ENCODE data around the gene PTGER1. TPM values are rescaled to one million over a fixed set of nuclear protein-coding genes. Genes with fewer than 3 reads are reported as not detected.
A peak's percentile ranks its signal among the peaks of the same experiment; 100 is the strongest.

Gene PTGER1
- total and polyA plus RNA-seq, 2 of the 13 experiments (the other 11 are each of a cell fraction or from before 2014, with no cell fraction given): 0.13 TPM; not detected in 1

DNA sequence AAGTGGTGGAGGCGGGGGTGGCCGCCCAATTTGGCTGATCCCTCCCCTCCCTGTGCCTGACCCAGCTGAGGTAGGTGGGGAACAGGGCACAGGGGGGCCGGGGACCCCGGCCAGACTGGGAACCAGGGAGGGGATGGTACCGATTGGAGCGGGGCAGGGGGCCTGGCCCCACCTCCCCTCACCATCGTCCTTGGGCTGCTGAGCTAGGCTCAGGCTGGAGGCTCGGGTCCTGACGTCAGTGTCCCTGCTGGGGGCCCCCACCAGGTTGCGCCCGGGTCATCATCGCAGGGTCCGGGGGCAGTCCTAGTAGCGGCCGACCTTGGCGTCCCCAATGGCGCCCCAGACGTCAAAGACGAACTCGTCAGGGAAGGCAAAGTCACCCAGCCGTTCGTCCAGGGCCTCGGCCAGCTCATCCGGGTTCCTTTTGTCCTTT lies 3.0 kb upstream of the PTGER1 start:
- H2AFZ ChIP-seq (ENCODE audit: low read length): no peak overlapping the region
- BruUV-seq (replicated peaks): TSS peak; percentile 73
- DNase-seq (ENCODE audit: low spot score): no peak
- no peaks in the 10 kb centered on the region for H3K27me3 ChIP-seq (ENCODE audit: control insufficient read depth in 1 of 2, insufficient read depth in 2 of 2, low read length in 2 of 2)
- no peak overlapping the region for H3K4me2 ChIP-seq (ENCODE audit: low read depth, low read length)
- no peaks in the 10 kb centered on the region for H3K79me2 ChIP-seq (ENCODE audit: insufficient read depth, low read length)
- no peaks in the 10 kb centered on the region for H3K9me3 ChIP-seq (ENCODE audit: low read length)
- H3K36me3 ChIP-seq (replicated peaks in 1 of 2; ENCODE audit: control insufficient read depth in 1 of 2, insufficient read depth in 2 of 2, low read length in 2 of 2): peaks cover 4 to 17% of the 10 kb centered on the region in 2 experiments; a peak in 3 of 5 replicates
- no peak overlapping the region for H3K27ac ChIP-seq (ENCODE audit: extremely low read length, insufficient read depth, low read length)
- WGBS (ENCODE audit: low lambda C conversion rate): 97% methylated on average over 16 of the region's 24 CpGs
- ChIA-PET CTCF (ENCODE audit: low intra/inter-chr PET ratio, low total read pairs) (no interaction called here), POLR2A (no interaction called here)
- H3K4me1 ChIP-seq (ENCODE audit: insufficient read depth, low read length): peaks cover 13% of the 10 kb centered on the region
- ATAC-seq: no peak
- FAIRE-seq: no peak
- H3K9ac ChIP-seq (ENCODE audit: insufficient read depth, low read depth, low read length): no peak overlapping the region
- intact Hi-C loops (cut with micrococcal nuclease; ENCODE audit: unreplicated experiment): no loop called here
- in situ Hi-C loops (cut with HindIII; ENCODE audit: extremely low pct_ligation_motif_present, low pct_unique_long_range_greater_than_20kb): no loop called here
- H3K4me3 ChIP-seq (replicated peaks in 1 of 3; ENCODE audit: insufficient read depth in 1 of 3, low read depth in 2 of 3, low read length in 3 of 3): no peak overlapping the region
- TF ChIP-seq U2AF2 (IDR thresholded peaks at IDR 0.05; ENCODE audit: low read depth, low read length) (no peak), ZNF264 (CRISPR knock-in tag; IDR thresholded peaks at IDR 0.05) (no peak), RBFOX2 (IDR thresholded peaks at IDR 0.05; ENCODE audit: low read depth, low read length) (0 out of 2 replicates have a peak, but pooled peaks have one; percentile 26), HMGA1 (CRISPR knock-in tag; conservative IDR thresholded peaks at IDR 0.05) (no peak), POLR2AphosphoS2 (IDR thresholded peaks at IDR 0.05; ENCODE audit: low read depth, low read length) (no peak), TOE1 (CRISPR knock-in tag; IDR thresholded peaks at IDR 0.05) (no peak)
- no peaks in the 10 kb centered on the region for H4K20me1 ChIP-seq (ENCODE audit: insufficient read depth, low read length)

DNA sequence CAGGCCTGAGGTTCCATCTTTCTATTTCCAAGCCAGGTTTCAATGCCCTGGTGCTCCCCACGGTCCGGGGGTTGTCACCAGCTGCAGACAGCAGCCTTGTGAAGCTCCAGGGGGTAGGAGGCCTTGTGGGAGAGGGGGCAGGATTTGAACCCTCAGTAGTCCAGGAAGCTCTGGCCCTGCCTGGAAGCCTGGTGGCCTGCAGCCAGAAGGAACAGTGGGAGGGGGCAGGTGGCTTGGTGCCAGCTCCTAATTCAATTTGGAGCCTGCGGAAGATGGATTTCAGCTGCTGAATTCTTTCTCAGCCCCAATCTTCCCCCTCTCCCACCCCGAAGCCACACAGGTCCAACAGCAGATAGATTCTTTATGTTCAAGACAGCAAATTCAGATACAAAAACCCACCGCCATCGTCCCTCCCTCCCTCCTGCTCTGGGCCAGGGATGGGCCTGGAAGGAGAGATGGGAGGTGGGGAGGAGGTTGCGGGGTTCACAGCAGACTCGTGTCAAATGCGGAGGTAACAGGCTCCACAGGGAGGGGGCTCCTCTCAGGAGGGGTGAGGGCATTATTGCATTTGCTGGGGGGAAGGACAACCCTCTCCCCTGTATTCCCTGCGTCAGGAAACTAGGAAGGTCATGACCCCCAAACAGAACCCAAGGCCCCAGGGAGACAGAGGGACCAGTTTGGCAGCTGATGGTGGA lies 2.4 kb upstream of the PTGER1 start:
- no TSS peak for BruUV-seq (replicated peaks)

More for the DNA sequence above, 2.4 kb upstream of the PTGER1 start:
- no peak for DNase-seq (ENCODE audit: low spot score)
- intact Hi-C loops (cut with micrococcal nuclease; ENCODE audit: unreplicated experiment): no loop called here
- ChIA-PET CTCF (ENCODE audit: low intra/inter-chr PET ratio, low total read pairs) (no interaction called here), POLR2A (no interaction called here)
- Histone ChIP-seq H2AFZ (ENCODE audit: low read length) (no peak overlapping the region), H3K4me1 (ENCODE audit: insufficient read depth, low read length) (peaks cover 13% of the 10 kb centered on the region), H3K27me3 (ENCODE audit: control insufficient read depth in 1 of 2, insufficient read depth in 2 of 2, low read length in 2 of 2) (no peaks in the 10 kb centered on the region), H3K4me2 (ENCODE audit: low read depth, low read length) (no peak overlapping the region), H4K20me1 (ENCODE audit: insufficient read depth, low read length) (no peaks in the 10 kb centered on the region), H3K9me3 (ENCODE audit: low read length) (no peaks in the 10 kb centered on the region), H3K9ac (ENCODE audit: insufficient read depth, low read depth, low read length) (no peak overlapping the region), H3K27ac (ENCODE audit: extremely low read length, insufficient read depth, low read length) (no peak overlapping the region), H3K4me3 (replicated peaks in 1 of 3; ENCODE audit: insufficient read depth in 1 of 3, low read depth in 2 of 3, low read length in 3 of 3) (no peak overlapping the region), H3K79me2 (ENCODE audit: insufficient read depth, low read length) (no peaks in the 10 kb centered on the region), H3K36me3 (replicated peaks in 1 of 2; ENCODE audit: control insufficient read depth in 1 of 2, insufficient read depth in 2 of 2, low read length in 2 of 2) (peaks cover 4 to 16% of the 10 kb centered on the region in 2 experiments; a peak in 3 of 5 replicates)
- in situ Hi-C loops (cut with HindIII; ENCODE audit: extremely low pct_ligation_motif_present, low pct_unique_long_range_greater_than_20kb): no loop called here
- 93% methylated on average over 8 of the region's 10 CpGs for WGBS (ENCODE audit: low lambda C conversion rate)
- no peak for FAIRE-seq
- TF ChIP-seq PTBP1 (IDR thresholded peaks at IDR 0.05; ENCODE audit: low read depth, low read length, poor library complexity, severe bottlenecking): no peak
- ATAC-seq: no peak
